SHP77 (cell line): ENCODE results near the gene LFNG.

ENCODE experiments used
- DNase-seq, 2 experiments: peaks; one replicate each; lab custom pipeline; 2025; lab: John Stamatoyannopoulos, UW

LFNG gene

GRCh38 chr7:2483494-2483893 lies 36.1 kb upstream of the LFNG start:
- DNase-seq: peak in 1 of 2 experiments; percentile 58

GRCh38 chr7:2484868-2485267 lies 34.7 kb upstream of the LFNG start:
- no peak for DNase-seq

GRCh38 chr7:2487586-2488271 lies 31.8 kb upstream of the LFNG start:
- no peak for DNase-seq

- no peak for DNase-seq
Observed at GRCh38 chr7:2488272-2488645, 31.3 kb upstream of the LFNG start.

- DNase-seq: no peak
Observed at GRCh38 chr7:2488681-2489080, 30.9 kb upstream of the LFNG start.

- no peak for DNase-seq
Observed at GRCh38 chr7:2490181-2490651, 29.4 kb upstream of the LFNG start.

- no peak for DNase-seq
Observed at GRCh38 chr7:2492038-2492437, 27.5 kb upstream of the LFNG start.

GRCh38 chr7:2493205-2494164 lies 26.1 kb upstream of the LFNG start:
- DNase-seq: no peak

GRCh38 chr7:2494191-2495130 lies 25.1 kb upstream of the LFNG start:
- DNase-seq: no peak

- no peak for DNase-seq
Observed at GRCh38 chr7:2495418-2496299, 23.9 kb upstream of the LFNG start.

- no peak for DNase-seq
Observed at GRCh38 chr7:2496375-2496774, 23.2 kb upstream of the LFNG start.

GRCh38 chr7:2497065-2497464 lies 22.5 kb upstream of the LFNG start:
- no peak for DNase-seq

- DNase-seq: no peak
Observed at GRCh38 chr7:2497500-2498336, 21.9 kb upstream of the LFNG start.

GRCh38 chr7:2498708-2499107 lies 20.9 kb upstream of the LFNG start:
- DNase-seq: no peak

- no peak for DNase-seq
Observed at GRCh38 chr7:2499181-2499580, 20.4 kb upstream of the LFNG start.

GRCh38 chr7:2499719-2500430 lies 19.7 kb upstream of the LFNG start:
- DNase-seq: no peak

- DNase-seq: no peak
Observed at GRCh38 chr7:2500701-2501100, 18.9 kb upstream of the LFNG start.

GRCh38 chr7:2501947-2502646 lies 17.5 kb upstream of the LFNG start:
- no peak for DNase-seq

GRCh38 chr7:2502647-2502966 lies 17.0 kb upstream of the LFNG start:
- no peak for DNase-seq
